GM10248 (cell line): ENCODE data around the gene OGFOD2.

ENCODE experiments used
- CTCF ChIA-PET: fragments of 300-600 bp; sonication (Branson Sonifier 250); formaldehyde crosslinking; extraction: SDS; loops from one replicate; lab custom pipeline; 2021; ENCODE audit warnings: antibody characterized with exemption; lab: Yijun Ruan, JAX
- POLR2A ChIA-PET: fragments of 350-650 bp; sonication (Branson Sonifier 250); formaldehyde crosslinking; extraction: SDS; loops from one replicate; lab custom pipeline; 2020; ENCODE audit warnings: antibody characterized with exemption; lab: Yijun Ruan, JAX
- DNase-seq: peaks from one replicate; pipeline ENCODE4 v3.0.0; 2012; ENCODE audit errors: extremely low spot score
- TF ChIP-seq, protein P1 (sequence below): IDR thresholded peaks from 2 replicates; pipeline ENCODE4 v1.5.1; 2012; ENCODE audit warnings: mild to moderate bottlenecking, low read depth; ENCODE audit errors: extremely low read depth, missing control alignments, control extremely low read depth

Gene OGFOD2

GRCh38 chr12:122994140-122994675, 19.2 kb downstream of the OGFOD2 start:
- POLR2A ChIA-PET, result no interaction called here
- DNase-seq, result no peak
- TF ChIP-seq, protein P1, sequence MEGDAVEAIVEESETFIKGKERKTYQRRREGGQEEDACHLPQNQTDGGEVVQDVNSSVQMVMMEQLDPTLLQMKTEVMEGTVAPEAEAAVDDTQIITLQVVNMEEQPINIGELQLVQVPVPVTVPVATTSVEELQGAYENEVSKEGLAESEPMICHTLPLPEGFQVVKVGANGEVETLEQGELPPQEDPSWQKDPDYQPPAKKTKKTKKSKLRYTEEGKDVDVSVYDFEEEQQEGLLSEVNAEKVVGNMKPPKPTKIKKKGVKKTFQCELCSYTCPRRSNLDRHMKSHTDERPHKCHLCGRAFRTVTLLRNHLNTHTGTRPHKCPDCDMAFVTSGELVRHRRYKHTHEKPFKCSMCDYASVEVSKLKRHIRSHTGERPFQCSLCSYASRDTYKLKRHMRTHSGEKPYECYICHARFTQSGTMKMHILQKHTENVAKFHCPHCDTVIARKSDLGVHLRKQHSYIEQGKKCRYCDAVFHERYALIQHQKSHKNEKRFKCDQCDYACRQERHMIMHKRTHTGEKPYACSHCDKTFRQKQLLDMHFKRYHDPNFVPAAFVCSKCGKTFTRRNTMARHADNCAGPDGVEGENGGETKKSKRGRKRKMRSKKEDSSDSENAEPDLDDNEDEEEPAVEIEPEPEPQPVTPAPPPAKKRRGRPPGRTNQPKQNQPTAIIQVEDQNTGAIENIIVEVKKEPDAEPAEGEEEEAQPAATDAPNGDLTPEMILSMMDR, result no peak
- CTCF ChIA-PET, result interaction anchor here (1.1 kb wide), 1 partner anchor 244 kb away, joined by 4 read pairs; no protein-coding TSS in a partner anchor

DNA sequence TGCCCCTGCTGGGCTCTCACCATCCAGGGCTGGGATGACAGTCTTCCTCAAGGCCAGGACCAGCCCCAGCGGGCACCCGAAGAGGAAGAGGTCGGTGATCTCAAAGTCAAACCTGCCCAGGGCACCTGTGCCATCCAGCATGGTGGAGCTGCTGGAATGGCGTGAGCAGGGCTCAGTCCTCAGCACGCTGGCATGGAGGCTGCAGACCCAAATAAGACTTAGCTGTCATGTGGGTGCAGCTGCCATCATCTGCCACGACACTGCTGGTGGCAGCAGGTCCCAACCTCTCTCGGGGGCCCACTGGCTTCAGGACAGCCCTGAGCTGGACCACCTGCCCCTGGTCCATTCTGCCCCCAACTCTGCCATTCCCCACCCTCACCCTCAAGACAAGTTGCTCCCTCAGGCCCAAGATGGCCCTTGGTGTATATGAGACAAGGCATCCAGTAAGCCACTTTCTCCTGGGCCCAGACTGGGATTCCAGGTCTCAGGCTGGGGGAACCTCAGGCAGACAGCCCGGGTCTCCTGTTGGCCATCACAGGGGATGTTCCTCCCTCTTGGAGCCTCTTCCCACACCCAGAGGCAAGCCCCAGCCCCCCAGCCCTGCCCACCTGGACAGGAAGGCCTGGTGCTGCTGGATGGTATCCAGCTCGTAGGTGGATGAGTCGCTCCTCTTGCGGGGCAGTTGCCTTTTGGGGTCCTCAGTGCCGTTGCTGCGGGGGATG, 19.9 kb downstream of the OGFOD2 start:
- POLR2A ChIA-PET, result no interaction called here

GRCh38 chr12:122995503-122996187, 20.6 kb downstream of the OGFOD2 start:
- TF ChIP-seq, protein P1, result no peak
- DNase-seq, result no peak
- ChIA-PET POLR2A (no interaction called here), CTCF (interaction anchor here (1.1 to 1.2 kb wide), 2 partner anchors 10 to 242 kb away, joined by 3 to 4 read pairs; no protein-coding TSS in a partner anchor)

More for the DNA sequence above, 19.9 kb downstream of the OGFOD2 start:
- TF ChIP-seq, protein P1, result no peak
- no peak for DNase-seq
- CTCF ChIA-PET, result interaction anchor here (1.1 kb wide), 1 partner anchor 243 kb away, joined by 4 read pairs; no protein-coding TSS in a partner anchor

- ChIA-PET POLR2A (no interaction called here), CTCF (interaction anchor here (1.2 kb wide), 1 partner anchor 10 kb away, joined by 3 read pairs; no protein-coding TSS in a partner anchor)
- TF ChIP-seq, protein P1, result no peak
- no peak for DNase-seq
Observed at GRCh38 chr12:122996188-122996601, 21.2 kb downstream of the OGFOD2 start.

DNA sequence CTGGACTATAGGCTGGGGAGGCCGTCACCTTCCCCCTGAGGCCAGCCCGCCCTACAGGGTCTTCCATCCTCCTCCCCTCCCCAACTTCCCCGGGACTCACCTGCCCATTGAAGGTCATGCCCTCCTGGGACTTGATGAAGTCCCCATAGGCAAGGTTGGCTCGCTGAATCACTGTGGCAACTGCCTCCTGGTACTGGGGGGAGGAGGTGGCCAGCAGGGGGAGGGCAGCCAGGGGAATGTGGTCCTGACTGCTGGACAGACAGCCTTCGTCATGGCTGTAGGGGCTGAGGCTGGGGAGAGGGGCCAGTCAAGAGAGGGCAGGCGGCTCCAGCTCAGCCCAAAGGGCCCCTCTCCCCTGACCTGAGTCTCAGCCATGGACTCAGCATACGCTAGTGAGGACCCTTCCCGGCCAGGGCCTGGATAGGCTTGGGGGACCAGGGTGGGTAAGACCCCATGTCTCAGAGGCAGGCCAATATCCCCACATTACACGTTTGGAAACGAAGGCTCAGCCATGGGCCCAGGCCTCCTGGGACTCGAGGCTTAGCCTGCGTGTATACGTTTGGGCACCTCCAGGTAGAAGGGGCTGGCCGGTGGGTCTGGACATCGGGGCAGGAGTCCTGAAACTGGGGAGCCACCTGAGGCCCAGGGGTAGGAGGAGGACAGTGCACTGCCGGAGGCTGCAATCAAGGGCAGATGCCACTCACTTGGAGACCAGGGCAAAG, 21.7 kb downstream of the OGFOD2 start:
- ChIA-PET POLR2A (no interaction called here), CTCF (interaction anchor here (1.2 kb wide), 1 partner anchor 9 kb away, joined by 3 read pairs; no protein-coding TSS in a partner anchor)
- TF ChIP-seq, protein P1, result no peak
- no peak for DNase-seq
